Measurements from ENCODE around the gene TTC33.
"Not testable (repeated sequence)": the region's sequence is repeated elsewhere in the genome, so short reads cannot be mapped to it uniquely, and the experiment has no call there.

TTC33 gene

GRCh38 chr5:40716000-40716399 lies 39.8 kb downstream of the TTC33 start:
- no peak for DNase-seq

- no peak for DNase-seq
Observed at GRCh38 chr5:40714001-40714400, 41.8 kb downstream of the TTC33 start.

- DNase-seq: not testable (repeated sequence)
Observed at GRCh38 chr5:40710575-40710974, 45.2 kb downstream of the TTC33 start.

GRCh38 chr5:40705484-40705883 lies 50.3 kb downstream of the TTC33 start:
- not testable (repeated sequence) for DNase-seq

- not testable (repeated sequence) for DNase-seq
Observed at GRCh38 chr5:40702027-40702426, 53.7 kb downstream of the TTC33 start.

- DNase-seq: no peak
Observed at GRCh38 chr5:40700116-40700782, 55.5 kb downstream of the TTC33 start.

GRCh38 chr5:40694433-40694832 lies 61.3 kb downstream of the TTC33 start:
- DNase-seq: no peak

GRCh38 chr5:40691894-40692293 lies 63.9 kb downstream of the TTC33 start:
- DNase-seq: no peak

- no peak for DNase-seq
Observed at GRCh38 chr5:40690267-40690666, 65.5 kb downstream of the TTC33 start.

- DNase-seq: peak; percentile 93
Observed at GRCh38 chr5:40689438-40689837, 66.3 kb downstream of the TTC33 start.

- DNase-seq: no peak
Observed at GRCh38 chr5:40688996-40689395, 66.8 kb downstream of the TTC33 start.

- DNase-seq: peak; percentile 83
Observed at GRCh38 chr5:40688127-40688761, 67.5 kb downstream of the TTC33 start.

GRCh38 chr5:40687321-40687720 lies 68.4 kb downstream of the TTC33 start:
- no peak for DNase-seq

- no peak for DNase-seq
Observed at GRCh38 chr5:40685976-40686486, 69.7 kb downstream of the TTC33 start.

- no peak for DNase-seq
Observed at GRCh38 chr5:40685193-40685592, 70.6 kb downstream of the TTC33 start.

- no peak for DNase-seq
Observed at GRCh38 chr5:40683305-40683704, 72.5 kb downstream of the TTC33 start.

GRCh38 chr5:40682154-40683017 lies 73.4 kb downstream of the TTC33 start:
- no peak for DNase-seq

- DNase-seq: no peak
Observed at GRCh38 chr5:40681363-40682153, 74.2 kb downstream of the TTC33 start.

- DNase-seq: no peak
Observed at GRCh38 chr5:40680741-40681362, 74.9 kb downstream of the TTC33 start.

GRCh38 chr5:40679913-40680681 lies 75.7 kb downstream of the TTC33 start, which contains the start of gene PTGER4:
PTGER4 (plus strand) TSS chr5:40679915; CDS start chr5:40680994, 1,079 bp downstream.
- DNase-seq: no peak
